ENCODE data around the gene AKAP13.

The AKAP13 gene

DNA sequence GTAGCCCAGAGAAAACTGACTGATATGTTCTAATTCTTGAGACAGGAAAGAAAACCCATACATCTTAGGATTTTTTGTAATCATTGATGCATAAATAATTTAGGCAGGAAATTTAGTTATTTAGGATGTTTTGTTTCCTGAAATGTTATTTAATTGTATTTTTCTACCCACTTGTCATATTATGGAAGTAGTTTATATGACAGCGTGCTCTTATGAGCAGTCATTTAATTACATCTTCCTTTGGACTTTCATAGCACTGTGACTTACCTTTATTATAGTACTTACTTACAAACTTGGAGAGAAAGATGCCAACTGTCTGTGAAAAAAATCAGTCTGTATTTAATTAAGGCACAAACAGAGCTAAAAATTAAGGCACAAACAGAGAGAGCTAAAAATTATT, 65.0 kb downstream of the AKAP13 start:
- TF ChIP-seq, protein P1, sequence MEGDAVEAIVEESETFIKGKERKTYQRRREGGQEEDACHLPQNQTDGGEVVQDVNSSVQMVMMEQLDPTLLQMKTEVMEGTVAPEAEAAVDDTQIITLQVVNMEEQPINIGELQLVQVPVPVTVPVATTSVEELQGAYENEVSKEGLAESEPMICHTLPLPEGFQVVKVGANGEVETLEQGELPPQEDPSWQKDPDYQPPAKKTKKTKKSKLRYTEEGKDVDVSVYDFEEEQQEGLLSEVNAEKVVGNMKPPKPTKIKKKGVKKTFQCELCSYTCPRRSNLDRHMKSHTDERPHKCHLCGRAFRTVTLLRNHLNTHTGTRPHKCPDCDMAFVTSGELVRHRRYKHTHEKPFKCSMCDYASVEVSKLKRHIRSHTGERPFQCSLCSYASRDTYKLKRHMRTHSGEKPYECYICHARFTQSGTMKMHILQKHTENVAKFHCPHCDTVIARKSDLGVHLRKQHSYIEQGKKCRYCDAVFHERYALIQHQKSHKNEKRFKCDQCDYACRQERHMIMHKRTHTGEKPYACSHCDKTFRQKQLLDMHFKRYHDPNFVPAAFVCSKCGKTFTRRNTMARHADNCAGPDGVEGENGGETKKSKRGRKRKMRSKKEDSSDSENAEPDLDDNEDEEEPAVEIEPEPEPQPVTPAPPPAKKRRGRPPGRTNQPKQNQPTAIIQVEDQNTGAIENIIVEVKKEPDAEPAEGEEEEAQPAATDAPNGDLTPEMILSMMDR (IDR thresholded peaks at IDR 0.05), result no peak
- TF ChIP-seq ZFX (IDR thresholded peaks at IDR 0.05; ENCODE audit: borderline replicate concordance), result no peak
- H3K27ac ChIP-seq, result no peak overlapping the region

DNA sequence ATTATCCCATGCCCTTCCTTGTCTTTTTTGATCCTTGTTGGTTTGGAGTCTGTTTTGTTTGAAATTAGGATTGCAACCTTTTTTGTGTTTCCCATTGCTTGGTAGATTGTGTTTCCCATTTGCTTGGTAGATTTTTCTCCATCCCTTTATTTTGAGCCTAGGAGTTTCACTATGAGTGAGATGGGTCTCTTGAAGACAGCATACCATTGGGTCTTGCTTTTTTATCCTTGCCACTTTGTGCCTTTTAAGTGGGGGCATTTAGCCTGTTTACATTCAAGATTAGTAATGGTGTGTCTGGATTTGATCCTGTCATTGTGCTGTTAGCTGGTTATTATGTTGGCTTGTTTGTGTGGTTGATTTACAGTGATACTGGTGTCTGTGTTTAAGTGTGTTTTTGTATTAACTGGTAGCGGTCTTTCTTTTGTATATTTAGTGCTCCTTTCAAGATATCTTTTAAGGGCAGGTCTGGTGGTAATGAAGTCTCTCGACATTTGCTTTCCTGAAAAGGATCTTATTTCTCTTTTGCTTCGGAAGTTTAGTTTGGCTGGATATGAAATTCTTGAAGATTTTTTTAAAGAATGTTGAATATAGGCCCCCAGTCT, 70.8 kb downstream of the AKAP13 start:
- TF ChIP-seq, protein P1 (IDR thresholded peaks at IDR 0.05), result no peak
- no peak for TF ChIP-seq ZFX (IDR thresholded peaks at IDR 0.05; ENCODE audit: borderline replicate concordance)
- H3K27ac ChIP-seq, result no peak overlapping the region

DNA sequence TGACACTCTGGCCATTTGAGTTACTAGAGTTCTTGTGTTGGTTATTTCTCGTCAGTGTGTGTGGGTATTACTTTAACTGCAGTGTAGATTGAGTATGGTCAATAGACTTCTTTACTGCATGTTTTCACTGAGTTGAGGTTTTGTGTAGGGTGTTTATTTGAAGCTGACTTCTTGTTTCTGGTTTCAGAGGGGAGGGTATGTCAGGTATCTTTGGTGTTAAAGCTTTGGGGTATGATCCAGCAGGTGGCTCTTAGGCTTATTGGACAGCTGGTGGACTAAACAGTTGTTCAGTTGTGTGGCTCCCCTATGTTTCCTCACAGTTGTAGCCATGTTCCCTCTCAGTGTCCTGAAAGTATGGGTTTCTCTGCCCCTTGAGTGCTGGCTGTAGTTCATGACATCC, 72.0 kb downstream of the AKAP13 start:
- no peak for TF ChIP-seq ZFX (IDR thresholded peaks at IDR 0.05; ENCODE audit: borderline replicate concordance)
- TF ChIP-seq, protein P1 (IDR thresholded peaks at IDR 0.05), result no peak
- no peak overlapping the region for H3K27ac ChIP-seq

DNA sequence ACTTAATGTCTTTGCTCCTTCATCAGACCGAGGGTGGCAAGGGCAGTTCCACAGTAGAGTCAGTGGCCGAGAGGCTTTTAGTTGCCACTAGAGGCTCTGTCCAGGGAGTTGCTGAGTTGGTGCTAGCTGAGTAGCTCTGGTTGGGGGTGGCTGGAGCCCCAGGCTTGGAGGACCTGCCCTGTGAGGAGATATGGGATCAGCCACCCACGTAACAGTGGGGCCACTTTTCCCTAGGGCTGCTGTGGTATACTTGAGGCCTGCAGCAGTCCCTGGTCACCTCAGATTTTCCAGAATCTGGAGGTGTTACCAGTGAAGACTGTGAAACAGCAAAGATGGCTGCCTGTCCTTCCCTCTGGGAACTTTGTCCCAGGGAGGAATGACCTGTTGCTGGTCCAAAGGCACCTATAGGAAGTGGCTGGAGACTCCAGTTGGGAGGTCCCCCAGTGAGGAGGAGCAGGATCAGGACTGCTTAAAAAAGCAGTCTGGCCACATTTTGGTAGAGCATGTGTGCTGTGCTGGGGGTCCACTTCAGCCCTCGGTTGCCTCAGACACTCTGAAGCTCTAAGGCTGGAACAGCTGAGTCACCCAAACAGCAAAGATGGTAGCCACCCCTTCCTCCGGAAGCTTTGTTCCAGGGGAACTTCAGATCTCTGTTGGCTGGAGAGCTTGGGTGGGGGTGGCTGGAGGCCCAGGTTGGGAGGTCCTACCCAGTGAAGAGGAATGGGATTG, 72.9 kb downstream of the AKAP13 start:
- TF ChIP-seq, protein P1 (IDR thresholded peaks at IDR 0.05), result no peak
- TF ChIP-seq ZFX (IDR thresholded peaks at IDR 0.05; ENCODE audit: borderline replicate concordance), result no peak
- H3K27ac ChIP-seq, result no peak overlapping the region

DNA sequence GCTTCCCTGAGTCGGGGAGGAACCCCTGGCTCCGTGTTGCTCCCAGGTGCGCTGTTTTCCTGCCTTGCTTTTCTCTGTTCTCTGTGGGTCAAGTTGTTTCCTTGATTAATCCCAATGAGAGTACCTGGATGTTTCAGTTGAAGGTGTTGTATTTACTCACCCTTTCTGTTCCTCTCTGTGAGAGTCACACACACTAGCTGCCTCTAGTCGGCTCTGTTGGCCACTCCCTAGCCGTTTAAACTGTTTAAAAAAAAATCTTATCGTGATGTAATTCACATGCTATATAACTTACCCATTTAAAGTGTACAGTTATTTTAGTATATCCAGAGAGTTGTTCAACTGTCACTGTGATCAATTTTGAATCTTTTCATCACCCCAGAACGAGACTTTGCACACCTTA, 74.0 kb downstream of the AKAP13 start:
- no peak overlapping the region for H3K27ac ChIP-seq
- TF ChIP-seq, protein P1 (IDR thresholded peaks at IDR 0.05), result no peak

DNA sequence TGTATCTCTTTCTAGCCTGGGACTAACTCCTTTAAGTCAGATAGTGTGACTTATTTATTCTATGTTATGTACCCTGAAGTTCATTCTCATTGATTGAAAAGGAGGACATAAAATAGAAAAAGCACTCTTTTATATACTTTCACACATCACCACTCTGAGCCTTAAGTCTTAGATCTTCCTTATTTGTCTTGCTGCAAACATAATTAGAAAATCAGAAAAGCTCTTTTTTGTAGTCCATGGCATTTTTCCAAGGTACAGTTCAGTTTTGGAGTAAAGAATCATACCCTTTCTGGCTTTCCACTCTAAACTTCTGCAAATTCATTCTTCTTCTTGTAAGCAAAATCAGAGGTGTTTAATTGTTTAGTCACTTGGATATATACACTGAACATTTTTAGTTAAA, 75.5 kb downstream of the AKAP13 start:
- no peak for TF ChIP-seq ZFX (IDR thresholded peaks at IDR 0.05; ENCODE audit: borderline replicate concordance)
- TF ChIP-seq, protein P1 (IDR thresholded peaks at IDR 0.05), result no peak
- no peak overlapping the region for H3K27ac ChIP-seq

DNA sequence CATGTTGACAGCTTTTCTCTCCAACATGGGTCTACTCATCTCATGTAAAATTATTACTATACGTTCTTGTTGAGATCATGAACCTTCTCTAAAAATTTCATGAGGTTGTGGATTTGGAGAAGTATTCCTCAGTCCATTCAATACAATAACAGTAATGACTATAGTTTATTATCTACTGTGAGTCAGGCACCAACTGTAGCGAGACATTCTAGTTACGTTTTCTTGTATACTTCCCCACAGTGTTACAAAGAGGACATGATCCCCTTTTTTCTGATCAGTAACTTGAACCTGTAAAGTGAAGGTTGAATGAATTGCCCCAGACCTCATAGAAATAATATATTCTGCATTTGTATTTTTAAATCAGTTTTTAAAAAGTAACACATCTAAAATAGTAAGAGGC, 76.4 kb downstream of the AKAP13 start:
- TF ChIP-seq, protein P1 (IDR thresholded peaks at IDR 0.05), result no peak
- no peak for TF ChIP-seq ZFX (IDR thresholded peaks at IDR 0.05; ENCODE audit: borderline replicate concordance)
- H3K27ac ChIP-seq, result no peak overlapping the region

Data from 22Rv1 (cell line).